Fibroblast of lung (primary cell): ENCODE measurements around the gene TMEM139. TPM values are rescaled to one million over a fixed set of nuclear protein-coding genes. Genes with fewer than 3 reads are reported as not detected.

ENCODE experiments used
- DNase-seq, 2 donors: peaks; one replicate each; pipeline versions ENCODE4 v3.0.0 to v3.0.0-alpha.2; 2010; ENCODE audit warnings: low read depth in 2 of 2
- H2AFZ ChIP-seq: 2 replicates; pipeline ENCODE4 v1.5.1; 2012; ENCODE audit warnings: low read length, control low read depth, inconsistent platforms
- H3K27ac ChIP-seq: 2 replicates; pipeline ENCODE4 v1.5.1; 2011; ENCODE audit warnings: low read length, control low read depth; ENCODE audit not compliant: insufficient read depth
- H3K27me3 ChIP-seq: 2 replicates; pipeline ENCODE4 v1.5.1; 2011; ENCODE audit warnings: mild to moderate bottlenecking, low read length; ENCODE audit not compliant: control insufficient read depth, insufficient read depth
- H3K36me3 ChIP-seq: 2 replicates; pipeline ENCODE4 v1.5.1; 2011; ENCODE audit warnings: low read length; ENCODE audit not compliant: control insufficient read depth, insufficient read depth
- H3K4me1 ChIP-seq: 2 replicates; pipeline ENCODE4 v1.5.1; 2011; ENCODE audit warnings: low read length; ENCODE audit not compliant: control insufficient read depth, insufficient read depth; ENCODE audit errors: extremely low read depth
- H3K4me2 ChIP-seq: 2 replicates; pipeline ENCODE4 v1.5.1; 2011; ENCODE audit warnings: low read length, control low read depth; ENCODE audit not compliant: insufficient read depth; ENCODE audit errors: extremely low read depth
- H3K4me3 ChIP-seq, 4 experiments: fragments of 200-600 bp in 1 of 4; sonication (generic) in 1 of 4; replicated peaks in 1 of 4; 2 replicates each; pipeline ENCODE4 v1.5.1; 2011 to 2016; ENCODE audit warnings: low read length in 4 of 4, low read depth in 3 of 4, mild to moderate bottlenecking in 3 of 4, control low read depth in 2 of 4, inconsistent platforms in 1 of 4, mixed read lengths in 1 of 4; ENCODE audit not compliant: insufficient read depth in 1 of 4; ENCODE audit errors: control extremely low read depth in 1 of 4
- H3K79me2 ChIP-seq: 2 replicates; pipeline ENCODE4 v1.5.1; 2012; ENCODE audit warnings: mild to moderate bottlenecking, low read length, inconsistent platforms; ENCODE audit not compliant: control insufficient read depth, insufficient read depth
- H3K9ac ChIP-seq: 2 replicates; pipeline ENCODE4 v1.5.1; 2011; ENCODE audit warnings: mild to moderate bottlenecking, low read length, control low read depth; ENCODE audit not compliant: insufficient read depth
- H3K9me3 ChIP-seq: 2 replicates; pipeline ENCODE4 v1.5.1; 2012; ENCODE audit warnings: low read depth, low read length; ENCODE audit not compliant: control insufficient read depth, insufficient read depth
- H4K20me1 ChIP-seq: 2 replicates; pipeline ENCODE4 v1.5.1; 2011; ENCODE audit warnings: low read length; ENCODE audit not compliant: control insufficient read depth, insufficient read depth; ENCODE audit errors: extremely low read depth
- CTCF ChIP-seq, 2 donors: IDR thresholded peaks in 1 of 2; conservative IDR thresholded peaks in 1 of 2; 1 replicate in 1 of 2; 2 replicates in 1 of 2; pipeline ENCODE4 v1.5.1; 2011 to 2012; ENCODE audit warnings: low read length in 2 of 2, control low read depth in 1 of 2, inconsistent platforms in 1 of 2, low read depth in 1 of 2, mild to moderate bottlenecking in 1 of 2
- EZH2 ChIP-seq: IDR thresholded peaks from 2 replicates; pipeline ENCODE4 v1.5.1; 2012; ENCODE audit warnings: low read length, control low read depth, mild to moderate bottlenecking; ENCODE audit errors: missing control alignments
- polyA plus RNA-seq, 2 donors: library from polyadenylated mRNA; depleted of rRNA in 1 of 2; stranded (reverse) in 1 of 2; unstranded in 1 of 2; fragments of >200 nt; gene quantifications; 2 replicates each; pipeline ENCODE4 v1.2.1, GENCODE V29; 2011 to 2012; ENCODE audit warnings: missing spikeins in 1 of 2
- total RNA-seq: library from RNA; depleted of rRNA; stranded (reverse); fragments of >200 nt; gene quantifications from 2 replicates; pipeline ENCODE4 v1.2.1, GENCODE V29; 2014

The TMEM139 gene
- total and polyA plus RNA-seq, 2 donors (not counting 1 experiment from before 2014, with no cell fraction given) = not detected

GRCh38 chr7:143269251-143269650 is 15.5 kb upstream of the TMEM139 start:
- H3K4me2 ChIP-seq = no peak overlapping the region
- H3K9me3 ChIP-seq = no peaks in the 10 kb centered on the region
- TF ChIP-seq EZH2 (no peak), CTCF (conservative IDR thresholded peaks at IDR 0.05 in 1 of 2, IDR thresholded peaks at IDR 0.05 in 1 of 2; ENCODE audit: low read depth in 1 of 2, low read length in 2 of 2) (no peak)
- peaks cover 7% of the 10 kb centered on the region for H3K36me3 ChIP-seq
- H3K4me3 ChIP-seq = no peak overlapping the region
- H3K4me1 ChIP-seq = peaks cover 2% of the 10 kb centered on the region
- no peak overlapping the region for H3K9ac ChIP-seq
- no peaks in the 10 kb centered on the region for H4K20me1 ChIP-seq
- H3K27me3 ChIP-seq = no peaks in the 10 kb centered on the region
- peaks cover 4% of the 10 kb centered on the region for H3K79me2 ChIP-seq
- DNase-seq = no peak
- H3K27ac ChIP-seq = no peak overlapping the region
- H2AFZ ChIP-seq = no peak overlapping the region

- H3K9me3 ChIP-seq = no peaks in the 10 kb centered on the region
- H2AFZ ChIP-seq = no peak overlapping the region
- no peak overlapping the region for H3K9ac ChIP-seq
- no peak overlapping the region for H3K27ac ChIP-seq
- H3K27me3 ChIP-seq = no peaks in the 10 kb centered on the region
- H3K4me1 ChIP-seq = no peaks in the 10 kb centered on the region
- no peaks in the 10 kb centered on the region for H3K79me2 ChIP-seq
- TF ChIP-seq CTCF (conservative IDR thresholded peaks at IDR 0.05 in 1 of 2, IDR thresholded peaks at IDR 0.05 in 1 of 2; ENCODE audit: low read depth in 1 of 2, low read length in 2 of 2) = no peak
- TF ChIP-seq EZH2 = no peak
- H3K4me2 ChIP-seq = no peak overlapping the region
- no peaks in the 10 kb centered on the region for H4K20me1 ChIP-seq
- DNase-seq = no peak
- H3K4me3 ChIP-seq = no peak overlapping the region
- peaks cover 7% of the 10 kb centered on the region for H3K36me3 ChIP-seq
These were observed 13.5 kb upstream of the TMEM139 start for GRCh38 chr7:143271240-143271639.

- H3K27me3 ChIP-seq = no peaks in the 10 kb centered on the region
- TF ChIP-seq CTCF (conservative IDR thresholded peaks at IDR 0.05 in 1 of 2, IDR thresholded peaks at IDR 0.05 in 1 of 2; ENCODE audit: low read depth in 1 of 2, low read length in 2 of 2) = no peak
- TF ChIP-seq EZH2 = no peak
- no peak overlapping the region for H3K4me2 ChIP-seq
- H3K9me3 ChIP-seq = no peaks in the 10 kb centered on the region
- DNase-seq = no peak
- H3K4me1 ChIP-seq = no peaks in the 10 kb centered on the region
- peaks cover 4% of the 10 kb centered on the region for H3K36me3 ChIP-seq
- no peak overlapping the region for H3K9ac ChIP-seq
- no peak overlapping the region for H3K27ac ChIP-seq
- no peaks in the 10 kb centered on the region for H3K79me2 ChIP-seq
- H2AFZ ChIP-seq = no peak overlapping the region
- H3K4me3 ChIP-seq = no peak overlapping the region
- H4K20me1 ChIP-seq = no peaks in the 10 kb centered on the region
These were observed 11.9 kb upstream of the TMEM139 start for GRCh38 chr7:143272871-143273270.
